Endothelial cell of umbilical vein (primary cell): Measurements from ENCODE around the gene PARM1. TPM values are rescaled to one million over a fixed set of nuclear protein-coding genes. Genes with fewer than 3 reads are reported as not detected.

Experiments used
- BruUV-seq: library from RNA; stranded (reverse); fragments of 400-500 nt; replicated peaks from 2 replicates; lab custom pipeline; 2021; lab: Mats Ljungman, UMichigan
- CTCF ChIA-PET: fragments of 300-600, 350-600 bp; sonication (Branson Sonifier 250); formaldehyde crosslinking; loops from one replicate; lab custom pipeline; 2021; ENCODE audit warnings: antibody characterized with exemption, inconsistent platforms; lab: Charles Lee
- POLR2A ChIA-PET: fragments of 300-600, 350-600 bp; sonication (Branson Sonifier 250); formaldehyde crosslinking; loops from one replicate; lab custom pipeline; 2021; ENCODE audit warnings: antibody characterized with exemption, inconsistent platforms; lab: Charles Lee
- DNase-seq: peaks from one replicate; pipeline ENCODE4 v3.0.0-alpha.2; 2011; ENCODE audit warnings: low read depth, low spot score
- FAIRE-seq: peaks from 2 replicates; lab custom pipeline; 2011; peaks lifted over from hg19 to GRCh38; lab: Jason Lieb, UNC
- H2AFZ ChIP-seq: 2 replicates; pipeline ENCODE4 v1.6.0; 2012; ENCODE audit warnings: low read depth, low read length, control low read depth, inconsistent platforms
- H3K27ac ChIP-seq: 2 replicates; pipeline ENCODE4 v1.5.1; 2011; ENCODE audit warnings: low read depth, mild to moderate bottlenecking, control low read depth, low read length, moderate library complexity; ENCODE audit not compliant: insufficient read depth
- H3K27me3 ChIP-seq, 2 experiments: 2 replicates each; pipeline versions ENCODE4 v1.6.0 to v1.6.1; 2011; ENCODE audit warnings: low read length in 2 of 2, mixed read lengths in 1 of 2; ENCODE audit not compliant: control insufficient read depth in 2 of 2, insufficient read depth in 2 of 2
- H3K36me3 ChIP-seq, 2 experiments: 2 replicates in 1 of 2; 3 replicates in 1 of 2; pipeline ENCODE4 v1.5.1; 2011; ENCODE audit warnings: low read length in 2 of 2, mild to moderate bottlenecking in 1 of 2, moderate library complexity in 1 of 2; ENCODE audit not compliant: control insufficient read depth in 2 of 2, insufficient read depth in 2 of 2; ENCODE audit errors: extremely low read depth in 1 of 2
- H3K4me1 ChIP-seq: 3 replicates; pipeline ENCODE4 v1.5.1; 2011; ENCODE audit warnings: mild to moderate bottlenecking, low read length; ENCODE audit not compliant: control insufficient read depth, insufficient read depth; ENCODE audit errors: extremely low read depth
- H3K4me2 ChIP-seq: 2 replicates; pipeline ENCODE4 v1.6.1; 2011; ENCODE audit warnings: low read length, control low read depth, mixed read lengths; ENCODE audit not compliant: insufficient read depth
- H3K4me3 ChIP-seq, 3 experiments: fragments of 200-600 bp in 1 of 3; sonication (generic), shearing (Covaris generic) in 1 of 3; replicated peaks in 1 of 3; 2 replicates each; pipeline ENCODE4 v1.5.1; 2011 to 2016; ENCODE audit warnings: control low read depth in 3 of 3, low read length in 3 of 3, mild to moderate bottlenecking in 2 of 3, inconsistent platforms in 1 of 3, low read depth in 1 of 3, moderate library complexity in 1 of 3; ENCODE audit not compliant: insufficient read depth in 1 of 3
- H3K79me2 ChIP-seq: 2 replicates; pipeline ENCODE4 v1.6.0; 2012; ENCODE audit warnings: low read length, inconsistent platforms; ENCODE audit not compliant: control insufficient read depth, insufficient read depth
- H3K9ac ChIP-seq: replicated peaks from 2 replicates; pipeline ENCODE3; 2011; ENCODE audit warnings: low read length, control low read depth; ENCODE audit not compliant: insufficient read depth; ENCODE audit errors: extremely low read depth
- H3K9me1 ChIP-seq: replicated peaks from 3 replicates; pipeline ENCODE4 v1.6.0; 2011; ENCODE audit warnings: mild to moderate bottlenecking, low read length; ENCODE audit not compliant: control insufficient read depth, insufficient read depth; ENCODE audit errors: extremely low read depth
- H3K9me3 ChIP-seq: replicated peaks from 2 replicates; pipeline ENCODE4 v1.5.1; 2012; ENCODE audit warnings: low read length, inconsistent platforms; ENCODE audit not compliant: control insufficient read depth, insufficient read depth
- H4K20me1 ChIP-seq: replicated peaks from 2 replicates; pipeline ENCODE3; 2011; ENCODE audit warnings: mild to moderate bottlenecking, low read length; ENCODE audit not compliant: control insufficient read depth, insufficient read depth; ENCODE audit errors: extremely low read depth
- EZH2 ChIP-seq: IDR thresholded peaks from 2 replicates; pipeline ENCODE4 v1.6.1; 2012; ENCODE audit warnings: borderline replicate concordance, low read depth, mild to moderate bottlenecking, moderate library complexity, low read length, inconsistent platforms; ENCODE audit not compliant: severe bottlenecking
- FOS ChIP-seq: IDR thresholded peaks from 2 replicates; pipeline ENCODE4 v1.6.1; 2011; ENCODE audit warnings: mild to moderate bottlenecking, low read length, moderate library complexity, borderline replicate concordance; ENCODE audit not compliant: insufficient read depth
- GATA2 ChIP-seq: IDR thresholded peaks from 2 replicates; pipeline ENCODE4 v1.7.0; 2011; ENCODE audit warnings: low read depth, mild to moderate bottlenecking, moderate library complexity, mixed read lengths, low read length; ENCODE audit not compliant: insufficient read length, insufficient read depth
- JUN ChIP-seq: IDR thresholded peaks from 2 replicates; pipeline ENCODE4 v1.6.1; 2011; ENCODE audit warnings: borderline replicate concordance, low read depth; ENCODE audit not compliant: insufficient read length, insufficient read depth
- MAX ChIP-seq: IDR thresholded peaks from 2 replicates; pipeline ENCODE4 v1.6.1; 2011; ENCODE audit not compliant: insufficient read depth, insufficient read length
- MYC ChIP-seq: IDR thresholded peaks from one replicate; pipeline ENCODE4 v1.6.1; 2011; ENCODE audit warnings: mild to moderate bottlenecking, low read depth, low read length
- POLR2A ChIP-seq: IDR thresholded peaks from 2 replicates; pipeline ENCODE4 v1.6.1; 2012; ENCODE audit warnings: low read depth, mild to moderate bottlenecking, control low read depth, low read length
- POLR2AphosphoS5 ChIP-seq: IDR thresholded peaks from 2 replicates; pipeline ENCODE4 v1.6.1; 2012; ENCODE audit warnings: low read depth, mild to moderate bottlenecking, control low read depth, low read length, moderate library complexity; ENCODE audit not compliant: insufficient read depth
- dilution Hi-C: fragments of 300-500 bp; cut with MboI; formaldehyde crosslinking; loops from one replicate; pipeline ENCODE4 v1.15.0; 2019; ENCODE audit warnings: low sequenced_read_pairs; ENCODE audit not compliant: extremely low pct_ligation_motif_present
- intact Hi-C: fragments of 100-400 bp; cut with micrococcal nuclease; formaldehyde crosslinking; loops from one replicate; pipeline ENCODE4 v1.10.0; 2022
- polyA plus RNA-seq, 4 experiments: library from polyadenylated mRNA; depleted of rRNA in 3 of 4; stranded (reverse) in 3 of 4; unstranded in 1 of 4; fragments of >200 nt; gene quantifications; 2 replicates each; pipeline versions ENCODE4 v1.2.1 to v1.2.3, GENCODE V29; 2011 to 2012; ENCODE audit warnings: missing spikeins in 1 of 4
- total RNA-seq: library from RNA; stranded (reverse); gene quantifications from 2 replicates; pipeline ENCODE4 v1.2.3, GENCODE V29; 2021
- TF ChIP-seq, protein P1 (sequence below), 2 donors: IDR thresholded peaks; 1 replicate in 1 of 2; 2 replicates in 1 of 2; pipeline ENCODE4 v1.5.1; 2011; ENCODE audit warnings: low read length in 2 of 2, mild to moderate bottlenecking in 2 of 2, moderate library complexity in 2 of 2, control low read depth in 1 of 2, inconsistent platforms in 1 of 2, low read depth in 1 of 2; ENCODE audit not compliant: insufficient read depth in 1 of 2; ENCODE audit errors: extremely low read depth in 1 of 2

The PARM1 gene
- total and polyA plus RNA-seq, 2 donors (not counting 3 experiments of a cell fraction or from before 2014, with no cell fraction given) = 0.01 TPM; not detected in 1

- H3K9me3 ChIP-seq = no peaks in the 10 kb centered on the region
- H3K36me3 ChIP-seq = no peaks in the 10 kb centered on the region
- FAIRE-seq = no peak
- no peak overlapping the region for H3K9ac ChIP-seq
- no peaks in the 10 kb centered on the region for H3K27me3 ChIP-seq
- POLR2A ChIA-PET = no interaction called here
- no peaks in the 10 kb centered on the region for H3K4me1 ChIP-seq
- H3K4me3 ChIP-seq = no peak overlapping the region
- no peaks in the 10 kb centered on the region for H3K9me1 ChIP-seq
- TF ChIP-seq EZH2 = no peak
- TF ChIP-seq GATA2 = no peak
- no peak for TF ChIP-seq POLR2AphosphoS5
- TF ChIP-seq POLR2A = no peak
- DNase-seq = no peak
- no peak overlapping the region for H3K4me2 ChIP-seq
- intact Hi-C loops (no loop called here), dilution Hi-C loops (no loop called here)
- CTCF ChIA-PET = interaction anchor here (1.0 kb wide), 1 partner anchor 24 kb away, joined by 3 read pairs; no protein-coding TSS in a partner anchor
- BruUV-seq = no TSS peak
- no peaks in the 10 kb centered on the region for H3K79me2 ChIP-seq
- no peaks in the 10 kb centered on the region for H4K20me1 ChIP-seq
- H2AFZ ChIP-seq = no peak overlapping the region
- no peak overlapping the region for H3K27ac ChIP-seq
Measured at GRCh38 chr4:75069493-75070074, 136.7 kb downstream of the PARM1 start.

GRCh38 chr4:75071317-75071716 lies 138.4 kb downstream of the PARM1 start:
- Histone ChIP-seq H3K9me1 (no peaks in the 10 kb centered on the region), H3K79me2 (no peaks in the 10 kb centered on the region), H3K4me1 (no peaks in the 10 kb centered on the region), H4K20me1 (no peaks in the 10 kb centered on the region), H3K4me3 (no peak overlapping the region), H3K9ac (no peak overlapping the region), H3K9me3 (no peaks in the 10 kb centered on the region), H3K27ac (no peak overlapping the region), H3K4me2 (no peak overlapping the region), H2AFZ (no peak overlapping the region), H3K36me3 (no peaks in the 10 kb centered on the region), H3K27me3 (no peaks in the 10 kb centered on the region)
- intact Hi-C loops (no loop called here), dilution Hi-C loops (no loop called here)
- ChIA-PET CTCF (no interaction called here), POLR2A (no interaction called here)
- TF ChIP-seq GATA2 (no peak), FOS (no peak), POLR2AphosphoS5 (no peak), MAX (no peak), JUN (no peak), MYC (no peak), EZH2 (no peak), POLR2A (no peak)
- TF ChIP-seq, protein P1, sequence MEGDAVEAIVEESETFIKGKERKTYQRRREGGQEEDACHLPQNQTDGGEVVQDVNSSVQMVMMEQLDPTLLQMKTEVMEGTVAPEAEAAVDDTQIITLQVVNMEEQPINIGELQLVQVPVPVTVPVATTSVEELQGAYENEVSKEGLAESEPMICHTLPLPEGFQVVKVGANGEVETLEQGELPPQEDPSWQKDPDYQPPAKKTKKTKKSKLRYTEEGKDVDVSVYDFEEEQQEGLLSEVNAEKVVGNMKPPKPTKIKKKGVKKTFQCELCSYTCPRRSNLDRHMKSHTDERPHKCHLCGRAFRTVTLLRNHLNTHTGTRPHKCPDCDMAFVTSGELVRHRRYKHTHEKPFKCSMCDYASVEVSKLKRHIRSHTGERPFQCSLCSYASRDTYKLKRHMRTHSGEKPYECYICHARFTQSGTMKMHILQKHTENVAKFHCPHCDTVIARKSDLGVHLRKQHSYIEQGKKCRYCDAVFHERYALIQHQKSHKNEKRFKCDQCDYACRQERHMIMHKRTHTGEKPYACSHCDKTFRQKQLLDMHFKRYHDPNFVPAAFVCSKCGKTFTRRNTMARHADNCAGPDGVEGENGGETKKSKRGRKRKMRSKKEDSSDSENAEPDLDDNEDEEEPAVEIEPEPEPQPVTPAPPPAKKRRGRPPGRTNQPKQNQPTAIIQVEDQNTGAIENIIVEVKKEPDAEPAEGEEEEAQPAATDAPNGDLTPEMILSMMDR (IDR thresholded peaks at IDR 0.05; ENCODE audit: extremely low read depth in 1 of 2, insufficient read depth in 1 of 2, low read depth in 1 of 2, low read length in 2 of 2) = no peak
- FAIRE-seq = no peak
- no peak for DNase-seq
- no TSS peak for BruUV-seq
